ENCODE measurements around the gene BCAS3. TPM values are rescaled to one million over a fixed set of nuclear protein-coding genes. Genes with fewer than 3 reads are reported as not detected.
"Not testable (repeated sequence)": the region's sequence is repeated elsewhere in the genome, so short reads cannot be mapped to it uniquely, and the experiment has no call there.

The BCAS3 gene
- polyA plus RNA-seq, 1 donor from 2014 or later: 21.6 TPM

DNA sequence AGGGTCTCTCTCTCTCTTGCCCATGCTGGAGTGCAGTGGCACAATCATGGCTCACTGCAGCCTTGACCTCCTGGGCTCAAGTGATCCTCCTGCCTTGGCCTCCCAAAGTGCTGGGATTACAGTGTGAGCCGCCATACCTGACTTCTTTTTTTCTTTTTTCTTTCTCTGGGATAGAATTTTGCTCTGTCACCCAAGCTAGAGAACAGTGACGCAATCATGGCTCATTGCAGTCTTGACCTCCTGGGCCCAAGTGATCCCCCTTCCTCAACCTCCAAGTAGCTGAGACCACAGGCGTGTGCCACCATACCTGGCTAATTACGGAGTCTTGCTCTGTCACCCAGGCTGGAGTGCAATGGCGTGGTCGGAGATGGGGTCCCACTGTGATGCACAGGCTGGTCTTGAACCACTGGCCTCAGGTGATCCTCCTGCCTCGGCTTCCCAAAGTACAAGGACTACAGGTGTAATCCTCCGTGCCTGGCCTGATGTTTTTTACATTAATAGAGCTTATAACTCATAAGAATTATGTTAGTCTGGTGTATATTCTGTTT is 76.5 kb downstream of the BCAS3 start:
- Histone ChIP-seq H3K4me3 (ENCODE audit: low read length) (no peak overlapping the region), H3K79me2 (replicated peaks; ENCODE audit: insufficient read depth, low read length) (no peaks in the 10 kb centered on the region), H4K20me1 (ENCODE audit: insufficient read depth) (no peaks in the 10 kb centered on the region), H3K4me2 (ENCODE audit: low read length) (no peak overlapping the region), H3K36me3 (ENCODE audit: insufficient read depth, low read length) (no peaks in the 10 kb centered on the region), H3K27me3 (ENCODE audit: insufficient read depth, low read depth, low read length) (no peaks in the 10 kb centered on the region), H3K9ac (ENCODE audit: low read length) (no peak overlapping the region), H3F3A (ENCODE audit: insufficient read depth, low read length, poor library complexity, severe bottlenecking) (no peaks in the 10 kb centered on the region), H3K9me3 (ENCODE audit: low read length) (no peaks in the 10 kb centered on the region), H3K27ac (ENCODE audit: low read length) (no peak overlapping the region), H2AFZ (ENCODE audit: low read depth, low read length) (no peak overlapping the region), H3K9me2 (ENCODE audit: insufficient read depth, low read length) (no peaks in the 10 kb centered on the region)
- TF ChIP-seq MXI1 (conservative IDR thresholded peaks at IDR 0.05; ENCODE audit: poor library complexity, severe bottlenecking) (no peak), TAF1 (IDR thresholded peaks at IDR 0.05; ENCODE audit: low read depth) (no peak), SMC3 (conservative IDR thresholded peaks at IDR 0.05; ENCODE audit: poor library complexity) (no peak), EP300 (conservative IDR thresholded peaks at IDR 0.05; ENCODE audit: poor library complexity, severe bottlenecking) (no peak), REST (IDR thresholded peaks at IDR 0.05; ENCODE audit: borderline replicate concordance) (no peak), EZH2 (IDR thresholded peaks at IDR 0.05; ENCODE audit: borderline replicate concordance, insufficient read depth, low read length, poor library complexity, severe bottlenecking) (no peak), POLR2AphosphoS5 (IDR thresholded peaks at IDR 0.05) (no peak), RAD21 (conservative IDR thresholded peaks at IDR 0.05) (no peak)
- TF ChIP-seq, protein P1, sequence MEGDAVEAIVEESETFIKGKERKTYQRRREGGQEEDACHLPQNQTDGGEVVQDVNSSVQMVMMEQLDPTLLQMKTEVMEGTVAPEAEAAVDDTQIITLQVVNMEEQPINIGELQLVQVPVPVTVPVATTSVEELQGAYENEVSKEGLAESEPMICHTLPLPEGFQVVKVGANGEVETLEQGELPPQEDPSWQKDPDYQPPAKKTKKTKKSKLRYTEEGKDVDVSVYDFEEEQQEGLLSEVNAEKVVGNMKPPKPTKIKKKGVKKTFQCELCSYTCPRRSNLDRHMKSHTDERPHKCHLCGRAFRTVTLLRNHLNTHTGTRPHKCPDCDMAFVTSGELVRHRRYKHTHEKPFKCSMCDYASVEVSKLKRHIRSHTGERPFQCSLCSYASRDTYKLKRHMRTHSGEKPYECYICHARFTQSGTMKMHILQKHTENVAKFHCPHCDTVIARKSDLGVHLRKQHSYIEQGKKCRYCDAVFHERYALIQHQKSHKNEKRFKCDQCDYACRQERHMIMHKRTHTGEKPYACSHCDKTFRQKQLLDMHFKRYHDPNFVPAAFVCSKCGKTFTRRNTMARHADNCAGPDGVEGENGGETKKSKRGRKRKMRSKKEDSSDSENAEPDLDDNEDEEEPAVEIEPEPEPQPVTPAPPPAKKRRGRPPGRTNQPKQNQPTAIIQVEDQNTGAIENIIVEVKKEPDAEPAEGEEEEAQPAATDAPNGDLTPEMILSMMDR (IDR thresholded peaks at IDR 0.05; ENCODE audit: poor library complexity, severe bottlenecking): no peak

GRCh38 chr17:60756798-60757197 is 79.1 kb downstream of the BCAS3 start:
- H4K20me1 ChIP-seq (ENCODE audit: insufficient read depth); H3K36me3 ChIP-seq (ENCODE audit: insufficient read depth, low read length); H3K79me2 ChIP-seq (replicated peaks; ENCODE audit: insufficient read depth, low read length); H3K9me3 ChIP-seq (ENCODE audit: low read length); H3F3A ChIP-seq (ENCODE audit: insufficient read depth, low read length, poor library complexity, severe bottlenecking); H3K4me2 ChIP-seq (ENCODE audit: low read length); H2AFZ ChIP-seq (ENCODE audit: low read depth, low read length); H3K27me3 ChIP-seq (ENCODE audit: insufficient read depth, low read depth, low read length); H3K9me2 ChIP-seq (ENCODE audit: insufficient read depth, low read length); H3K4me3 ChIP-seq (ENCODE audit: low read length); H3K9ac ChIP-seq (ENCODE audit: low read length); H3K27ac ChIP-seq (ENCODE audit: low read length): not testable (repeated sequence)

- no peaks in the 10 kb centered on the region for H3K9me3 ChIP-seq (ENCODE audit: low read length)
- H3K36me3 ChIP-seq (ENCODE audit: insufficient read depth, low read length): no peaks in the 10 kb centered on the region
- no peaks in the 10 kb centered on the region for H3K27me3 ChIP-seq (ENCODE audit: insufficient read depth, low read depth, low read length)
- no peak overlapping the region for H2AFZ ChIP-seq (ENCODE audit: low read depth, low read length)
- no peaks in the 10 kb centered on the region for H3F3A ChIP-seq (ENCODE audit: insufficient read depth, low read length, poor library complexity, severe bottlenecking)
- TF ChIP-seq RAD21 (conservative IDR thresholded peaks at IDR 0.05) (no peak), MXI1 (conservative IDR thresholded peaks at IDR 0.05; ENCODE audit: poor library complexity, severe bottlenecking) (no peak), EP300 (conservative IDR thresholded peaks at IDR 0.05; ENCODE audit: poor library complexity, severe bottlenecking) (no peak), SMC3 (conservative IDR thresholded peaks at IDR 0.05; ENCODE audit: poor library complexity) (no peak), POLR2AphosphoS5 (IDR thresholded peaks at IDR 0.05) (no peak), EZH2 (IDR thresholded peaks at IDR 0.05; ENCODE audit: borderline replicate concordance, insufficient read depth, low read length, poor library complexity, severe bottlenecking) (no peak), REST (IDR thresholded peaks at IDR 0.05; ENCODE audit: borderline replicate concordance) (no peak), TAF1 (IDR thresholded peaks at IDR 0.05; ENCODE audit: low read depth) (no peak)
- TF ChIP-seq, protein P1 (IDR thresholded peaks at IDR 0.05; ENCODE audit: poor library complexity, severe bottlenecking): no peak
- no peak overlapping the region for H3K27ac ChIP-seq (ENCODE audit: low read length)
- H3K79me2 ChIP-seq (replicated peaks; ENCODE audit: insufficient read depth, low read length): no peaks in the 10 kb centered on the region
- H3K4me3 ChIP-seq (ENCODE audit: low read length): no peak overlapping the region
- no peak overlapping the region for H3K9ac ChIP-seq (ENCODE audit: low read length)
- H4K20me1 ChIP-seq (ENCODE audit: insufficient read depth): no peaks in the 10 kb centered on the region
- no peak overlapping the region for H3K4me2 ChIP-seq (ENCODE audit: low read length)
- no peaks in the 10 kb centered on the region for H3K9me2 ChIP-seq (ENCODE audit: insufficient read depth, low read length)
Measured at GRCh38 chr17:60757437-60757836, 79.8 kb downstream of the BCAS3 start.
